Stromal cell of bone marrow (primary cell): ENCODE results near the gene CLDN8.

Experiments used
- DNase-seq: peaks from one replicate; pipeline ENCODE4 v3.0.0-alpha.2; 2012; ENCODE audit warnings: low read depth

The CLDN8 gene

GRCh38 chr21:30216041-30216723 lies at the start of gene CLDN8:
Gene CLDN8 (minus strand): TSS chr21:30216097. CDS start chr21:30215925, 172 bp downstream.
- DNase-seq = no peak

- DNase-seq = peak; percentile 9
These were observed 41.9 kb upstream of the CLDN8 start for GRCh38 chr21:30257773-30258172.

- no peak for DNase-seq
These were observed 40.2 kb upstream of the CLDN8 start for GRCh38 chr21:30256100-30256499.

- DNase-seq = no peak
These were observed 39.8 kb upstream of the CLDN8 start for GRCh38 chr21:30255679-30256078.

- no peak for DNase-seq
These were observed 35.9 kb upstream of the CLDN8 start for GRCh38 chr21:30251781-30252180.

DNA sequence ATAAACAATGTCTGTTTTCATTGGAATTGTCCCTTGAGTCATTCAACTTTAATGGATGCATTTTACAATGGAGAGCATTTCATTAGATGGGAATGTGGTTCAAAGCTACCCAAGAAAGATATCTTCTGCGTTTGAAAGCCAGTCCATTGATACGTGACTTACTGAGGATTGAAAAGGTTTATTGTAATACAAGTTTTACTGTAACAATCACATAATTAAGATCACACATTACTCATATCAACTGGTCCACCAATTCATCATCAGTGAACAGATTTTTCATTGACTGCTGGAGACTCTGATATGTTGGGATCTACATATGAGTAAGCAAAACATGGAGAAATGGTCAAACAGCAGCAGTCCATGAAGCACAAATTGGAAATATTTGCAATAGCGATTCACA lies 34.0 kb upstream of the CLDN8 start:
- no peak for DNase-seq

DNA sequence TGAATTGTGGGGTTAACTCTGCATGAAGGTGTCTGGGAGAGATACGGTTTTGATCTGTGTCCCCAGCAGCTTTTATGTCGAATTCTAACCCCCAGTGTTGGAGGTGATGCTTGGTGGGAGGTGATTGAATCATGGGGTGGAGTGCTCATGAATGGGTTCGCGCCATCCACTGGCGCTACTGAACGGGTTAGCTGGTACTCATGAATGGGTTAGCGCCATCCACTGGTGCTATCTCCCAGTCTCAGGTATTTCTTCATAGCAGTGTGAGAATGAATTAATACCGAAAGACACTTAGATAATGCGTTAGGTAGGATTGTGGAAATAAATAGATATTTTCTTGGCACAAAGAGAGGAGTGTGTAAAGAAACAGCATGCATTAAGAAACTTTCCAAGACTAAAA lies 32.9 kb upstream of the CLDN8 start:
- no peak for DNase-seq

- DNase-seq = no peak
These were observed 29.2 kb upstream of the CLDN8 start for GRCh38 chr21:30245061-30245460.

DNA sequence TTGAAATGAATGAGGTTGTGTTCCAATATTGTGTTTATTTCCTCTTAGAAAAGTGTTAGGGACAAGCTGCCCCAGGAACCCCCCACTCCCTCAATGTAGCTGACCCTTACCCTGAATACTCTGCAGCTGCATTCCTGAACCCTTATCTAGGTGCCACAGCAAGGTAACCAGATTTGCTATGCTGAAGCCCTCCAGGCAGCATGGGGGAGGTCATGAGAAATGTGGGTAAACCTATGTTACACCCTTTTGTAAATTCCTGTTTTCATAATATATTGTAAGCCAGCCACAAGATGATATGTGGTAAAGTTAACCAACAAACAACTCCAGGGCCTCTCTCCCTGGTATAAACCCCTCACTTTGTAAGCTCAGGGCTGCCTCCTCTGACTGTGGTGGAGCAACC lies 27.8 kb upstream of the CLDN8 start:
- no peak for DNase-seq

DNA sequence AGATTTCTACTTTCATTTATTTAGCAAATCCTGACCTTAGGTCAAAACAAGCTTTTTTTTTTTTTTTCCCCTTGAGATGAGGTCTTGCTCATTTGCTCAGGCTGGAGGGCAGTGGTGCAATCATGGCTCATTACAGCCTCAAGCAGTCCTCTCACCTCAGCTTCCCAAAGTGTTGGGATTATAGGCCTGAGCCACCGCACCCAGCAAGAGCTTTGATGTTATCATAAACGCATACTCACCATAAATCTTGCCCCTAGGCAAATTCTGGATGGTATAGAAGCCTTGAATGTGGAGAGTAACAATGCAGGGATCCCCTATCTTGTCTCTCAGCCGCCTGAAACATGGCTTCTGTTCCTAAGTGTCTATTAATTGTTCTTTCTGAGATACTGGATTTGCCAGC lies 24.8 kb upstream of the CLDN8 start:
- DNase-seq = no peak

DNA sequence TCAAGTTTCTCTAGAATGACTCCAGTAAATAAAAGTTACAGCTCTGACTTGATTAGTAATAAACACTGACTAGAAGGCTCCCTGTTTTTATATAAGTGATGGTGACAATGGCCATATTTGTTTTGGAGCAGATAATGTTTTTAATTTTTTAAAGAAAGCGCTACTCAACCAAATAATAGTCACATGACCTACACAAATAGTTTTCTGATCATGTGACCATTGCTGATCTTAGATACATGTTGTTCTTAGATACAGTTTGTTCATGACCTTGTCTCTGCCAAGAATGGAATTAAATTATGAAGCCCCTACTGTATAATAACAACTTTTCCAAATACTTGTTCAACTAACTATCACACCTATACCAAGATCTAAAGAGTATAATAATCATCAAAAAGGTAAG lies 22.3 kb upstream of the CLDN8 start:
- no peak for DNase-seq

GRCh38 chr21:30234643-30235042 lies 18.7 kb upstream of the CLDN8 start:
- peak; percentile 35 for DNase-seq

GRCh38 chr21:30234050-30234449 lies 18.2 kb upstream of the CLDN8 start:
- no peak for DNase-seq

DNA sequence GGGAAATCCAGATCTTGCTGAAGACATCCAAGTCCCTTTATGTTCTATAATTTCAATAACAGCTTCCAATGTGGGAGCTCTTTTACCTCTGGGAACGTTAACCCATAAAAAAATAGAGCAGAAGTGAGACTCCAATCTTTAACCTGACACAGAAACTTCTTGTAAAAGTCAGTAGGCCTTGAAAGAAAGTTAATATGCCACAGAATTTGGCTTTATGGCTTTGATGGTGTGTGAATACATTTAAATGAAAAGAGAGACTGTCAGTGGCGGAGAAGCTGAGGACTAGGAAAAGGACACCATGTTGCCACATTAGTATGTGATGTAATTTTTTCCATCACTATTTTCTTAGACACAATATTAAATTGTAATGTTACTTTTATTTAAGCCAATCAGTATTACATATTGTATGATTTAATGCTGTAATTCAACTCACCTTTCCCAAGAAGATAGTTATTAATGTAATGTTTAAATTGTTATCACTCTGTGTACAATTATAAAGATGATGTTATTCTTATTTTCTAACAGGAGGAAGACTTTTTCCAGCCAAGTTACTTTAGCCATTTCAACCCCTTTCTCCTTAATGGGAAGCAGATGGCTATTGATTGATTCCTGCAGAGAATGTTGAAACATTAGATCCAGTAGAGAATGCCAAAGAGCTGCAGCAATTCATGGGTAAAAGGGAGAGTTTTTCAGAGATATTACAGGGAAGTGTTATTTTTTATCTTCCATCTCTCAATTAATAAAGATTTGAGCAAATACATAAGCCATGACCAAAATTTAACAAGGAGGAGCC lies 17.5 kb upstream of the CLDN8 start:
- DNase-seq = peak; percentile 14

DNA sequence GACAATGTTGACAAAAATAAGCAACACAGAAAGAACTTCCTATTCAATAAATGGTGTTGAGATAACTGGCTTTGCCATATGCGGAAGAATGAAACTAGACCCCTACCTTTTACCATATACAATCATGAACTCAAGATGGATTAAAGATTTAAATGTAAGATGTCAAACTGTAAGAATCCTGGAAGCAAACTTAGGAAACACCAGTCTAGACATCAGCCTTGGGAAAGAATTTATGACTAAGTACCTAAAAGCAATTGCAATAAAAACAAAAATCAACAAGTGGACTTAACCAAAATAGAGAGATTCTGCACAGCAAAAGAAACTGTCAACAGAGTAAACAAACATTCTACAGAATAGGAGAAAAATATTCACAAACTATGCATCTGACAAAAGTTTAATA lies 16.1 kb upstream of the CLDN8 start:
- DNase-seq = no peak

GRCh38 chr21:30227633-30228404 lies 11.9 kb upstream of the CLDN8 start:
- peak; percentile 99 for DNase-seq

GRCh38 chr21:30227128-30227527 lies 11.2 kb upstream of the CLDN8 start:
- no peak for DNase-seq

- DNase-seq = no peak
These were observed 7.7 kb upstream of the CLDN8 start for GRCh38 chr21:30223596-30223995.

DNA sequence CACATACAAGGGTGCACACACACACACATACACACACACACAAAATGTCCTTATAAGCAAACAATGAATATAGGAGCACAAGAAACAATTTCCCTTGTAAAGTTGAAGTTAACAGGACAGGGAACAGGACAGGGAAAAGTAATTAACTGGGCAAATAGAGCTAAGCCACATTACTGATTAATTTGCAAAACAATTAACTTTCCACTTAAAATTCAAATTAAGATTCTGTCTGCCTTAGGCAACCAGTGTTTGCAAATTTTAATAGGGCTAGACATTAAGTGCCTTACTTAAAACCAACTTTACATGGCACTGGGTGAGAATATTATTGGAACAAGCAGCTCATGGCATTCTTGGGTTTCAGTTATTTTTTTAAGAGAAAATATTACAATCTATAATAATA lies 6.8 kb upstream of the CLDN8 start:
- DNase-seq = no peak

- no peak for DNase-seq
These were observed 4.8 kb downstream of the CLDN8 start for GRCh38 chr21:30211071-30211470.

- DNase-seq = no peak
These were observed 6.3 kb downstream of the CLDN8 start for GRCh38 chr21:30209601-30210000.

DNA sequence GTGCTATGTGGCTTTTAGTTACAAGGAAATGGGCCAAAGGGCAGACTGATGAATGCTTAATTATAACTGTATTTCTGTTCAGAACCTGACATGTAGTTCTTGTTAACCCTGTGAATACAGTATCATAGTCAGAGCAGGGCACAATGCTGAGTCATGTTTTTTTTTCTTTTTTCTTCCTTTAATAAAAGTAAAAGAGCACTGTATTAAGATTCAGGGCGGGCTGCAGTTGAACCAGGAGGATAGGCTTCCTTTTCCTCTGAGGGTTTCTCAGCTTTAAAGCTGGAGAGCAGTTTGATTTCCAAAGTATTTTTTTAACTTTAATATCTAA lies 8.7 kb downstream of the CLDN8 start:
- no peak for DNase-seq
